GM23338 (cell line): Measurements from ENCODE around the gene ERI3.

ENCODE experiments used
- CREB1 ChIP-seq: fragments of 250-450 bp; sonication (Bioruptor Pico); IDR thresholded peaks from 2 replicates; pipeline ENCODE4 v1.5.0; 2020; ENCODE audit warnings: low read depth, mild to moderate bottlenecking, moderate library complexity
- CTCF ChIP-seq, 2 experiments: fragments of 200-600 bp in 1 of 2; sonication (generic) in 1 of 2; conservative IDR thresholded peaks; 2 replicates each; pipeline versions ENCODE4 v1.5.1 to v1.6.1; 2016 to 2017; ENCODE audit warnings: antibody characterized with exemption in 2 of 2, low read depth in 2 of 2, mild to moderate bottlenecking in 2 of 2, moderate library complexity in 1 of 2
- ETS1 ChIP-seq: IDR thresholded peaks from 2 replicates; pipeline ENCODE4 v1.6.1; 2016; ENCODE audit warnings: antibody characterized with exemption
- EZH2 ChIP-seq: fragments of 200-600 bp; sonication (generic); IDR thresholded peaks from one replicate; pipeline ENCODE4 v1.8.0; 2017; ENCODE audit warnings: antibody characterized with exemption, mild to moderate bottlenecking, low read depth; ENCODE audit not compliant: unreplicated experiment
- EZH2phosphoT487 ChIP-seq: fragments of 200-600 bp; sonication (generic); IDR thresholded peaks from one replicate; pipeline ENCODE4 v1.8.1; 2018; ENCODE audit warnings: antibody characterized with exemption; ENCODE audit not compliant: unreplicated experiment
- JUNB ChIP-seq: IDR thresholded peaks from one replicate; pipeline ENCODE4 v1.6.1; 2016; ENCODE audit warnings: antibody characterized with exemption; ENCODE audit not compliant: unreplicated experiment
- POLR2AphosphoS5 ChIP-seq: IDR thresholded peaks from 2 replicates; pipeline ENCODE4 v1.6.1; 2016; ENCODE audit warnings: antibody characterized with exemption, low read depth
- STAT1 ChIP-seq: IDR thresholded peaks from one replicate; pipeline ENCODE4 v1.6.1; 2016; ENCODE audit warnings: antibody characterized with exemption; ENCODE audit not compliant: unreplicated experiment
- ZNF114 ChIP-seq: fragments of 250-450 bp; sonication (Bioruptor Pico); IDR thresholded peaks from 2 replicates; pipeline ENCODE4 v1.5.0; 2020; ENCODE audit warnings: mild to moderate bottlenecking, moderate library complexity
- ZNF331 ChIP-seq: fragments of 250-450 bp; sonication (Bioruptor Pico); IDR thresholded peaks from 2 replicates; pipeline ENCODE4 v1.5.0; 2020; ENCODE audit warnings: low read depth, mild to moderate bottlenecking, moderate library complexity
- TF ChIP-seq, protein P1 (sequence below): IDR thresholded peaks from one replicate; pipeline ENCODE4 v1.6.1; 2018; ENCODE audit warnings: antibody characterized with exemption; ENCODE audit not compliant: unreplicated experiment

- TF ChIP-seq CTCF (conservative IDR thresholded peaks at IDR 0.05; ENCODE audit: low read depth in 2 of 2) (no peak), CREB1 (no peak), ETS1 (no peak), STAT1 (no peak), EZH2 (no peak), EZH2phosphoT487 (no peak), POLR2AphosphoS5 (no peak), ZNF114 (CRISPR knock-in tag) (no peak), JUNB (no peak), ZNF331 (CRISPR knock-in tag) (no peak)
- TF ChIP-seq, protein P1, sequence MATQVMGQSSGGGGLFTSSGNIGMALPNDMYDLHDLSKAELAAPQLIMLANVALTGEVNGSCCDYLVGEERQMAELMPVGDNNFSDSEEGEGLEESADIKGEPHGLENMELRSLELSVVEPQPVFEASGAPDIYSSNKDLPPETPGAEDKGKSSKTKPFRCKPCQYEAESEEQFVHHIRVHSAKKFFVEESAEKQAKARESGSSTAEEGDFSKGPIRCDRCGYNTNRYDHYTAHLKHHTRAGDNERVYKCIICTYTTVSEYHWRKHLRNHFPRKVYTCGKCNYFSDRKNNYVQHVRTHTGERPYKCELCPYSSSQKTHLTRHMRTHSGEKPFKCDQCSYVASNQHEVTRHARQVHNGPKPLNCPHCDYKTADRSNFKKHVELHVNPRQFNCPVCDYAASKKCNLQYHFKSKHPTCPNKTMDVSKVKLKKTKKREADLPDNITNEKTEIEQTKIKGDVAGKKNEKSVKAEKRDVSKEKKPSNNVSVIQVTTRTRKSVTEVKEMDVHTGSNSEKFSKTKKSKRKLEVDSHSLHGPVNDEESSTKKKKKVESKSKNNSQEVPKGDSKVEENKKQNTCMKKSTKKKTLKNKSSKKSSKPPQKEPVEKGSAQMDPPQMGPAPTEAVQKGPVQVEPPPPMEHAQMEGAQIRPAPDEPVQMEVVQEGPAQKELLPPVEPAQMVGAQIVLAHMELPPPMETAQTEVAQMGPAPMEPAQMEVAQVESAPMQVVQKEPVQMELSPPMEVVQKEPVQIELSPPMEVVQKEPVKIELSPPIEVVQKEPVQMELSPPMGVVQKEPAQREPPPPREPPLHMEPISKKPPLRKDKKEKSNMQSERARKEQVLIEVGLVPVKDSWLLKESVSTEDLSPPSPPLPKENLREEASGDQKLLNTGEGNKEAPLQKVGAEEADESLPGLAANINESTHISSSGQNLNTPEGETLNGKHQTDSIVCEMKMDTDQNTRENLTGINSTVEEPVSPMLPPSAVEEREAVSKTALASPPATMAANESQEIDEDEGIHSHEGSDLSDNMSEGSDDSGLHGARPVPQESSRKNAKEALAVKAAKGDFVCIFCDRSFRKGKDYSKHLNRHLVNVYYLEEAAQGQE = no peak
Observed at GRCh38 chr1:44275296-44275962, 79.6 kb downstream of the ERI3 start.
